Osteoblast (primary cell): ENCODE measurements around the gene GRHPR. TPM values are rescaled to one million over a fixed set of nuclear protein-coding genes. Genes with fewer than 3 reads are reported as not detected.

Experiments
- DNase-seq: peaks from one replicate; pipeline ENCODE4 v3.0.0; 2011; ENCODE audit warnings: low spot score, mixed read lengths; ENCODE audit not compliant: insufficient read length; ENCODE audit errors: missing footprints
- H2AFZ ChIP-seq: 2 replicates; pipeline ENCODE4 v1.6.0; 2011; ENCODE audit warnings: mild to moderate bottlenecking, low read length
- H3K27ac ChIP-seq: 2 replicates; pipeline ENCODE4 v1.5.1; 2011; ENCODE audit warnings: mild to moderate bottlenecking, low read depth, low read length, moderate library complexity
- H3K27me3 ChIP-seq: 2 replicates; pipeline ENCODE4 v1.6.0; 2012; ENCODE audit warnings: mild to moderate bottlenecking, control low read depth, inconsistent platforms, low read length, moderate library complexity; ENCODE audit not compliant: insufficient read depth
- H3K36me3 ChIP-seq: 2 replicates; pipeline ENCODE4 v1.5.1; 2011; ENCODE audit warnings: mild to moderate bottlenecking, low read length, control low read depth, moderate library complexity; ENCODE audit not compliant: insufficient read depth
- H3K4me1 ChIP-seq: 2 replicates; pipeline ENCODE4 v1.5.1; 2011; ENCODE audit warnings: mild to moderate bottlenecking, low read length, control low read depth, moderate library complexity; ENCODE audit not compliant: insufficient read depth
- H3K4me2 ChIP-seq: 2 replicates; pipeline ENCODE4 v1.6.0; 2011; ENCODE audit warnings: mild to moderate bottlenecking, low read length; ENCODE audit not compliant: insufficient read depth
- H3K4me3 ChIP-seq: fragments of 200-600 bp; sonication (generic); 3 replicates; pipeline ENCODE4 v1.5.1; 2012; ENCODE audit warnings: mild to moderate bottlenecking, low read length, inconsistent platforms; ENCODE audit not compliant: insufficient read depth
- H3K79me2 ChIP-seq: 2 replicates; pipeline ENCODE4 v1.6.0; 2012; ENCODE audit warnings: mild to moderate bottlenecking, low read length, control low read depth, inconsistent platforms; ENCODE audit not compliant: insufficient read depth
- H3K9me3 ChIP-seq: 2 replicates; pipeline ENCODE4 v1.5.1; 2011; ENCODE audit warnings: low read depth, low read length, control low read depth
- H4K20me1 ChIP-seq: 2 replicates; pipeline ENCODE4 v1.6.0; 2012; ENCODE audit warnings: mild to moderate bottlenecking, low read length, control low read depth; ENCODE audit not compliant: insufficient read depth
- CTCF ChIP-seq: IDR thresholded peaks from 2 replicates; pipeline ENCODE4 v1.5.1; 2011; ENCODE audit warnings: mild to moderate bottlenecking, low read depth, low read length, moderate library complexity; ENCODE audit errors: extremely low read depth
- total RNA-seq: library from RNA; depleted of rRNA; stranded (reverse); fragments of >200 nt; gene quantifications from 2 replicates; pipeline ENCODE4 v1.2.3, GENCODE V29; 2012

GRHPR gene
- total RNA-seq, 1 donor, result 165 TPM

DNA sequence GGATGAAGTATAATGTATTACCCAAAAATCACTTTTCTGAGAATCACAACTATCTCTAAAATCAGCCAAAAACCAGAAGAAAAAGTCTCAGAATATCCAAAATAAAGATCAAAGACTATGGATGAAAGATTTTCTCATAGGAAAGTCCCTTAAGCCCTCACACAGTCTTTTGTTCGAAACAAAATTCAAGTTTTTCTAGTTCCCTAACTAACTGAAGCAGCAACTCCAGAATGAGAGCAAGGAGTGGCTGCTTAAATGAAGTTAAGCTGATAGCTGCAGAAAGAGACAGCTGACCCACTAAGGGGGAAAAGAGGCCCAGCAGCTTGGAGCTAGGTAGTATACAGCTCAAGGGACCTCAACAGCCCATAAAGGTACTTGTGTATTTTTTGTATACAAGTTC lies 34.3 kb downstream of the GRHPR start:
- Histone ChIP-seq H3K9me3 (no peaks in the 10 kb centered on the region), H2AFZ (no peak overlapping the region), H3K36me3 (no peaks in the 10 kb centered on the region), H3K27ac (no peak overlapping the region), H3K4me1 (no peaks in the 10 kb centered on the region), H3K4me3 (no peak overlapping the region), H3K79me2 (peaks cover 96% of the 10 kb centered on the region), H4K20me1 (peaks cover 63% of the 10 kb centered on the region), H3K27me3 (no peaks in the 10 kb centered on the region), H3K4me2 (no peak overlapping the region)
- TF ChIP-seq CTCF, result no peak
- DNase-seq, result no peak

DNA sequence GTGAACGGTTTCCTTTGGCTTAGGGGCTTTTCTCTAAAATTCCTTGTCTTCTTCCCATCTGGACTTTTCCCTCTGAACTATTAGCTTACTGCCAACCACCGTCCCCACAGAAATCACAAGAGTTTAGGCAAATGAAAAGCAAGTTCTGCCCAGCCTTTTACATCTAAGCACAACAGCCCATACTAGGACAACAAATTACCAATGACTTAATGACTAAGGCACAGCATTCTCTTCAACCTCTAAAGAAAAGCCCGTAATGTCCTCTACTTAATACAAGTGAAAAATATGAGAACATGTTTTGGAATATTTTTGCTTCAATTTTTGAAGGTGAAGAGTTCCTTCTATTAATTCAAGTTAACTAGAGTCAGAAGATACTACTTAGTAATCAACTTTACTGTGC lies 41.5 kb downstream of the GRHPR start:
- no peaks in the 10 kb centered on the region for H3K36me3 ChIP-seq
- H3K27ac ChIP-seq, result peak overlapping the region; percentile 90

GRCh38 chr9:37464426-37465248 lies 42.1 kb downstream of the GRHPR start:
- peak; percentile 72 for DNase-seq
- H3K27ac ChIP-seq, result peak overlapping the region; percentile 90
- peak overlapping the region; percentile 100 for H3K4me2 ChIP-seq
- peaks cover 21% of the 10 kb centered on the region for H3K4me1 ChIP-seq
- peaks cover 27% of the 10 kb centered on the region for H4K20me1 ChIP-seq
- peak overlapping the region; percentile 89 for H2AFZ ChIP-seq
- H3K27me3 ChIP-seq, result no peaks in the 10 kb centered on the region
- no peaks in the 10 kb centered on the region for H3K9me3 ChIP-seq
- peak overlapping the region; percentile 100 for H3K4me3 ChIP-seq
- TF ChIP-seq CTCF, result no peak
- no peaks in the 10 kb centered on the region for H3K36me3 ChIP-seq
- peaks cover 51% of the 10 kb centered on the region for H3K79me2 ChIP-seq

More for the DNA sequence above, 41.5 kb downstream of the GRHPR start:
- Histone ChIP-seq H3K27me3 (no peaks in the 10 kb centered on the region), H3K4me3 (peak overlapping the region; percentile 100), H3K4me1 (peaks cover 21% of the 10 kb centered on the region), H3K79me2 (peaks cover 56% of the 10 kb centered on the region), H2AFZ (peak overlapping the region; percentile 89), H3K9me3 (no peaks in the 10 kb centered on the region), H3K4me2 (peak overlapping the region; percentile 100), H4K20me1 (peaks cover 27% of the 10 kb centered on the region)
- no peak for DNase-seq
- no peak for TF ChIP-seq CTCF

GRCh38 chr9:37465249-37466036 lies 42.9 kb downstream of the GRHPR start, which contains the start of gene ZBTB5:
TSS of gene ZBTB5 (minus strand) at chr9:37465450. CDS start at chr9:37442551, 22,899 bp downstream.
- DNase-seq, result peak; percentile 97
- Histone ChIP-seq H3K36me3 (no peaks in the 10 kb centered on the region), H3K27me3 (no peaks in the 10 kb centered on the region), H4K20me1 (peaks cover 25% of the 10 kb centered on the region), H3K4me1 (peaks cover 21% of the 10 kb centered on the region), H3K27ac (peak within 1 kb of the TSS; percentile 91), H3K9me3 (no peaks in the 10 kb centered on the region), H3K79me2 (peaks cover 44% of the 10 kb centered on the region), H3K4me3 (peak within 1 kb of the TSS; percentile 100), H2AFZ (peak within 1 kb of the TSS; percentile 96), H3K4me2 (peak within 1 kb of the TSS; percentile 100)
- TF ChIP-seq CTCF, result no peak
